ENCODE results near the gene SLC66A2.

- TF ChIP-seq CTCF (IDR thresholded peaks at IDR 0.05) = no peak
- TF ChIP-seq POLR2A (IDR thresholded peaks at IDR 0.05) = no peak
These were observed 7.2 kb downstream of the SLC66A2 start for GRCh38 chr18:79944126-79944731.
